ENCODE results near the gene PHACTR1.

GRCh38 chr6:12955956-12956355, 239.4 kb downstream of the PHACTR1 start:
- no peak for TF ChIP-seq CTCF (IDR thresholded peaks at IDR 0.05; ENCODE audit: low read depth, low read length, missing input control)
- TF ChIP-seq GABPA (IDR thresholded peaks at IDR 0.05 in 1 of 2, conservative IDR thresholded peaks at IDR 0.05 in 1 of 2): no peak
- no peak for TF ChIP-seq ATF3 (IDR thresholded peaks at IDR 0.05)
- no peak for TF ChIP-seq EGR1 (IDR thresholded peaks at IDR 0.05; ENCODE audit: low read depth in 2 of 2)
- no peak for TF ChIP-seq RAD21 (IDR thresholded peaks at IDR 0.05)
- no peak for TF ChIP-seq YY1 (IDR thresholded peaks at IDR 0.05)

Measured in liver (tissue), 3 donors.